HG03108 (cell line): ENCODE results near the gene GRK7.

ENCODE experiments used
- ATAC-seq: cut with Tn5 transposase; IDR thresholded peaks from one replicate; pipeline ENCODE4 v1.9.1; 2021; ENCODE audit warnings: moderate library complexity; ENCODE audit not compliant: unreplicated experiment

Gene GRK7, protein sequence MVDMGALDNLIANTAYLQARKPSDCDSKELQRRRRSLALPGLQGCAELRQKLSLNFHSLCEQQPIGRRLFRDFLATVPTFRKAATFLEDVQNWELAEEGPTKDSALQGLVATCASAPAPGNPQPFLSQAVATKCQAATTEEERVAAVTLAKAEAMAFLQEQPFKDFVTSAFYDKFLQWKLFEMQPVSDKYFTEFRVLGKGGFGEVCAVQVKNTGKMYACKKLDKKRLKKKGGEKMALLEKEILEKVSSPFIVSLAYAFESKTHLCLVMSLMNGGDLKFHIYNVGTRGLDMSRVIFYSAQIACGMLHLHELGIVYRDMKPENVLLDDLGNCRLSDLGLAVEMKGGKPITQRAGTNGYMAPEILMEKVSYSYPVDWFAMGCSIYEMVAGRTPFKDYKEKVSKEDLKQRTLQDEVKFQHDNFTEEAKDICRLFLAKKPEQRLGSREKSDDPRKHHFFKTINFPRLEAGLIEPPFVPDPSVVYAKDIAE (N-terminal part only)

GRCh38 chr3:141763088-141763750 is at the start of gene GRK7:
Gene GRK7, plus strand, starts transcription at chr3:141763408. Its CDS starts 14,877 bp downstream, at chr3:141778285.
- no peak for ATAC-seq

GRCh38 chr3:141714671-141715070 is 48.5 kb upstream of the GRK7 start:
- no peak for ATAC-seq

- no peak for ATAC-seq
These were observed 41.1 kb upstream of the GRK7 start for GRCh38 chr3:141722081-141722480.

- ATAC-seq = no peak
These were observed 40.6 kb upstream of the GRK7 start for GRCh38 chr3:141722648-141723047.

DNA sequence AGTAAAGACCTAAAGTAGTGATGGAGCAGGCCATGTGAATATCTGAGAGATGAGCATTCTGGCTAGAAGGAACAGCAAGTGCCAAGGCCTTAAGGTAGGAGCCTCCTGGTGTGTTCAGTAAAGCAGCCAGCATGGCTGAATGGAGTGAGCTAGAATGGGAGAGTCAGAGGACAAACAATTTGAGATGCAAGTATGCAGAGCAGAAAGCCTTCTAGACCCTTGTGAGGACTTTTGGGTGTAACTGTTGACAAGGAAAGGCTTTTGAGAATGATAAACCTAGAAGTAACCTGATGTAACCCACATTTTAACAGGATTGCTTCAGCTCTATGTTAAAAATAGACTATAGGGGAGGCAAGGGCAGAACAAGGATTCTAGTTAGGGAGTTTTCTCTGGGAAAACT is 40.0 kb upstream of the GRK7 start:
- ATAC-seq = no peak

DNA sequence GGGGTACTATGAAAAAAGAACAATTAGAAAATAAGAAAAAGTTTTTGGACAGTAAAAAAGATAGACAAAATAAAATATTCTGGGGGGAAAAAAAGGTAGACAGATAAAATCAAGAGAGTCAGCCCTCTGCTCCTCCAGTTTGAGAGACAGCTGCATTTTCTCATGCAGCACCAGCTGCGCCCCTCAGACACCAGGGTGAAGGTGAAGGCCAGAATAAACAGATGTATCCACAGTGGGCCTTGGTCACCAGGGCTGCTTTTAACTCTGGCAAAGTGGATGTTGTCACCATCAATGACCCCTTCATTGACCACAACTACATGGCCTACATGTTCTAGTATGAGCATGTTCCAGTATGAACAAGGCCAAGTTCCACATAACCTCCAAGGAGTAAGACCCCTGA is 39.0 kb upstream of the GRK7 start:
- no peak for ATAC-seq

- no peak for ATAC-seq
These were observed 38.2 kb upstream of the GRK7 start for GRCh38 chr3:141725036-141725435.

DNA sequence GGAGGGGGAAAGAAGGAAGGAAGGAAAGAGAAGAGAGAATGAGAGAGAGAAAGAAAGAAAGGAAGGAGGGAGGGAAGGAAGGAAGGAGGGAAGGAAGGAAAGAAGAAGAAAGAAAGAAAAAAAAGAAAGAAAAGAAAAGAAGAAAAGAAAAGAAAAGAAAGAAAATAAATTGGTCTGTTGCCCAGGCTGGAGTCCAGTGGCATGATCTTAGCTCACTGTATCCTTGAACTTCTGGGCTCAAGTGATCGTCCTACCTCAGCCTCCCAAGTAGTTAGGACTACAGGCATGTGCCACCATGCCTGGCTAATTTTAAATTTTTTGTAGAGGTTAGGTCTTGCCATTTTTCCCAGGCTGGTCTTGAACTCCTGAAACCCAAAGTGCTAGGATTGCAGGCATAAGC is 36.7 kb upstream of the GRK7 start:
- no peak for ATAC-seq

- ATAC-seq = no peak
These were observed 34.8 kb upstream of the GRK7 start for GRCh38 chr3:141728355-141728892.

- ATAC-seq = no peak
These were observed 34.0 kb upstream of the GRK7 start for GRCh38 chr3:141729240-141729639.

DNA sequence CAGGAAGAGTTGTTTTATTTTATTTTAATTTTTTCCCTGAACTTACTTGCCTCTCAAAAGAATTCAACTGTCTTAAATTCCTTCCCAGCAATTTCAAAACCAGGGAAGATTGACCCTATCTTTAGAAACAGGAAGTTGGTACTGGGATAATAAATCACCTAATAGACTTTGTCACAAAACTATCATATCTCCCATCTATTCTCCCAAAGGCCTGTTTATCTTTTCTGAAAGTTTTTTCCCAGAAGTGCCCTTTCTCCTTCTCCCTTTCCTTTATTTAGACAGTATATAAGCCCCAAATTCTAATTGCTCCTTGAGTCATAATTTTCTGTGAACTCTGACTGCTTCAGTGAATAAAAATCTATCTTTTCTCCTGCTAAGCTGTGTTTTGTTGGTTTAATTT is 28.0 kb upstream of the GRK7 start:
- ATAC-seq = no peak

DNA sequence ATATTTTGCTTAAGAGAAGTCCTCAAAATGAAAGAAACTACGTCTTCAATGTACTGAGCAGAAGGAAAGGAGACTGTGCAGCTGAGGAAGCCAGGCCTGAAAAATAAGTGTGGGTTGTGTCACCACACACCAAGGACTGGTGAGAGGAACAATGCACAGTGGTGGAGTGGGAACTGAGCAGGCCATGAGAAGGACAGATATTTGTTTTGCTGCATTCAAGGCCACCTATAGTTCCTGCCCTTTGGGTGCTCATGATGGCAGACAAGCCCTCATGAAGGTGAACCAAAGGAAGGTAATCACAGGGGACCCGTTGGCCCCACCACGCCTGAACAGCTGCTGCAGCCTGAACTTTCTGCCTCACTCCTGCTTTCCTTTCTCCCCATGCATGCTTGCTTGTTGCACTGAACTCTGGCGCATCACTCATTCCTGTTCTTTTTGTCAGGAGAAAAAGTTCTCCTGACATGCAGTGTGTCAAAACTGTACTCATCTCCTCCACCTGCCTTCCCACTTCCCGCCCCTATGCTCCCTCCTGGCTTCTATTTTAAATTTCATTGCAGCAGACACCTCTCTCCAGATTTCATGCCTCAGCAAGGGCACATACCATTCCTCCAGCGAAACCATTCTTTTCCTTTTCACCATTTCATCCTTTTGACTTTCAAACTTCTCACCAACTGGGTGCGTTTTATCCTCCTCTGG is 27.3 kb upstream of the GRK7 start:
- ATAC-seq = no peak

- no peak for ATAC-seq
These were observed 26.1 kb upstream of the GRK7 start for GRCh38 chr3:141737093-141737492.

DNA sequence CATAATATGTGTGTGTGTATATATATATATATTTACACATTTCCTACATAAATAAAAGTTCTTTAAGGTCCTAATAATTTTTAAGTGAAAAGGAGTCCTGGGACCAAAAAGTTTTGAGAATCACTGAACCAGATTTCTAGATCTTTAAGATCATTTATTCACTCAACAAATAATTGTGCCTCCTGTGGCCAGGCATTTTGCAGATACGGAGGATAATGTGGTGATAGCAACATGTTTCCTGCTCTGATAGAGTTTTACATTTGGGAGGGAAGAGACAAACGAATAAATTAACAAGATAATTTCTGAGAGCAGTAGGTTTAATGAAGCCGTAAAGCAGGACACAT is 25.6 kb upstream of the GRK7 start:
- ATAC-seq = no peak

GRCh38 chr3:141738022-141738890 is 25.0 kb upstream of the GRK7 start, which contains the start of gene RNF7:
Gene RNF7, plus strand, starts transcription at chr3:141738298. Its CDS starts 44 bp downstream, at chr3:141738342.
- peak; percentile 95 for ATAC-seq

GRCh38 chr3:141738891-141739363 is 24.3 kb upstream of the GRK7 start:
- no peak for ATAC-seq

DNA sequence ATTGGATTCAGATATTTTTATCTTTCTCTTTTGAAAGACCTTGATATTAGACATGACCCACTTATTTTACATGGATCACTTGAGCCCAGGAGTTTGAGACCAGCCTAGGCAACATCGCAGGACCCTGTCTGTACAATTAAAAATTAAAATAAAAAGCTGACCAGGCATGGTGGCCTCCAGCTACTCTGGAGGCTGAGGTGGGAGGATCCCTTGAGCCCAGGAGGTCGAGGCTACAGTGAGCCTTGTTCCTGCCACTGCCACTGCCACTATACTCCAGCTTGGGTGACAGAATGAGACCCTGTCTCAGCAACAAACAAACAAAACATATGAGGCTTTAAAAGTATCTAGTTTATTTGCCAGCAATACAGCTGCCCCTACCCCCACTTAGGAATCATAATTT is 23.5 kb upstream of the GRK7 start:
- ATAC-seq = no peak

DNA sequence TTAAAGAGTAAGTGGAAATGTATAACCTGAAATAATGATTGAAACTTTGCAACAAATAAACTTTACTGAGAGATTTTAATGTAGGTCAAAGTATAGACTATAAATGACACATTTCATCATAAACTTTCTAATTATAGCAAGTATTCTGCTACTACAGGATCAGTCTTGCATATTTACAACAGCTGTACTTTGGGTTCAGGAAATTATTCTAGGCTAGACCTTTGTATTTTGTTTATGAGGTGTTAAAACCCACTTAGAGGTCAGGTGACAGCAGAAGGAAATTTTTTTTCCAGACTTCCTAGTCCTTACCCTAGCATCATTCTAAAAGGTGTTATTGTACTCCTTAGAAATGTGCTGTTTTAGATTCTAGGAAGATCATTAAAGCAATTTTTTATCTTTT is 22.9 kb upstream of the GRK7 start:
- no peak for ATAC-seq

- no peak for ATAC-seq
These were observed 19.9 kb upstream of the GRK7 start for GRCh38 chr3:141743305-141743704.

DNA sequence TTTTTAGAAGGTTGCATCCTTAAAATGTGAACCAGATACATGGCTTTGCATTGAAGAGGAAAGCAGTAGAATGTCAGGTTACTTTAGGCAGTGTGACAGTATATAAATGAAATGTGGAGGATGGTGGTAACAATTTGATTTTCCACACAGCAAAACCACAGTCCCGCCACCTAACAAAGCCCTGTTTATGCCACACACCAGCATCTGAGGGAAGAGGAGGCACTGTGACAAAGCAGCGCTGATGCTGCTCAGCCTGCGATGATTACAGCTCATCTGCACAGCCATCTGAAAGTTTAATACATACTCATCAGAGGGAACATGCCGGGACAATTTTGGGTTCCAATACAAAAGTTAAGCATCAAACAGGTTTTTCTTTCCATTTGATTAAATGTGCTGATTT is 16.2 kb upstream of the GRK7 start:
- ATAC-seq = no peak
